Forelimb muscle (tissue), 1 donor: ENCODE data around the gene HDAC9. TPM values are rescaled to one million over a fixed set of nuclear protein-coding genes. Genes with fewer than 3 reads are reported as not detected.

ENCODE experiments used
- DNase-seq: peaks from one replicate; pipeline ENCODE4 v3.0.0-alpha.2; 2013; ENCODE audit warnings: low read depth
- polyA plus RNA-seq: library from polyadenylated mRNA; unstranded; fragments of 120-200 nt; gene quantifications from one replicate; pipeline ENCODE4 v1.2.1, GENCODE V29; 2013; ENCODE audit not compliant: insufficient read length

HDAC9 gene
- polyA plus RNA-seq, 1 donor, result 18.6 TPM

DNA sequence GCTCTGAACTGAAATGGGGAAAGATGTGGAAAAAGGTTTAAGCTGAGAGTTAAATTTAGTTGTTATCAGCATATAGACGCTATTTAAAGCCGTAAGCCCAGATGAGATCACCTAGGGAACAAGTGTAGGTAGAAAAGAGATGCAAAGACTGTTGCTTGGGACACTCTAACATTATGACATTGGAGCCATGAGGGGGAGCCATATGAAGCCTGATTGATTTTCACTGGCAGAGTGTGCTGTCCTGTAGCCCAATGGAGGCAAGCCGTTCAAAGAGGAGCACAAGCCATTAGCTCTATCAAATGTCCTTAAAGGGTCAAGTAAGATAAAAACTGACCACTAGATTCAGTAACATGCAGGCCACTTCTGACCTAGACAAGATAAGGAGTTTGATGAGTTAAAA is 398.6 kb downstream of the HDAC9 start:
- no peak for DNase-seq

DNA sequence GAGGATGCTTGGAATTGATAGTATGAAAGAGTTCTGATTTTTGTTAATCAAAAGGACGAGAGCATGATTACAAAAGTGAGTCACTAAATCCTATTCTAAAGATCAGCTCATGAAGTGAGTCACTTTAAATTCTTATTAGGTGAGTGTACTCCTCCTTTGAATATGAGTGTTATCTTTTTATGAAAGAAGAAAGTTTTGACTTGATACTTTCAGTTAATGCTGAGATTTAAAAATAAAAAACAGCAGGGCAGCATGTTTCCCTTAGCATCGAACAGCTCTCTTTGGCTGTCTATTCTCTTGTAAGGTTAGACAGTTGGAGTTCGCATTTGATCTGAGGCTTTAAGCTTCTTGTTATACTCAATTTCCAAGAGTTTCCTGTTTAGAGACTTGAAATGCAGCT is 399.9 kb downstream of the HDAC9 start:
- DNase-seq, result no peak

DNA sequence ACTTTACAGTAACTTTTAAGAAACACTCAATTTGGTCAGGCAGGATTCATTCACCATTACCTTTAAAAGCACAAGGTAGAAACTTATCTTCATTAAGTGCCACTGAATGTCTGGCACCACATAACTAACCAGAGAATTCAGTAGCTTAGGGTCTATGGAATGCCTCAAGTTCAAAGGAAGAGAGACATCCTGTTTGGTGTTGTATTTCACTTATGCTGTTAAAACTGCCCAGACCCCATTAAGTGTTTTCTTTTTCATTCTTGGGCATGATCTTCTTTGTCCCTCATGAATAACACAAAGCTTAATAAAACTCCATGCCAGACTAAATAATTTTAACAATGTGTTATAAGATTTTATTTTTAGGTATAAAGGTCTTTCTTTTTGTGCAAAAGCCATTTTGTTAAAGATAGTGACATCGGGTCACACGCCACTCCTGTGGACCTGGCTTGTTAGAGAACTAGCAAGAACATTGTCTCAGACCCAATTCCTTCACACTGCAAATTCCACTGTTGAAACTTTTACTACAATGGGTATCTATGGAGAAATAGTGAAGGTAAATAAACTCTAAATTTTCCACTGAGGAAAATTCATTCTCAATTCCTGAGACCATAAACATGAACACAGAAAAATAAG is 400.9 kb downstream of the HDAC9 start:
- DNase-seq, result no peak

DNA sequence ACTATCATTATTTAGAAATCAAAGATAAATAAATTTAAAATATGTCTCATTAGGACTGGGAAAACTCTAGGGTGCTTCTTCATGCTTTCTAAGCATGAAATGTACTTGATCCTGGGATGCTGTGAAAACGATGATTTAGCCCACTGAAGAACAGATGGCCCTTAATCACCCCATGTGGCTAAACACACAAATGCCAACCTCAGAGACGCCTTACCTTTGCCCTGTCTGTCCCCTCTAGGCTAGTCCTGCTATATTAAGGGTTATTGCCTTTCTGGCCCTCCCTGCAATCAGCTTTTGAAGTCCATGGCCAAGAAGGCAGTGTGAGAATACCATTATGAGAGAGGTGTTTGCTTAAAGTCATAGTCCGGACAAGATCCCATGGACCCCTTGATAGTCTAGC is 404.7 kb downstream of the HDAC9 start:
- no peak for DNase-seq

DNA sequence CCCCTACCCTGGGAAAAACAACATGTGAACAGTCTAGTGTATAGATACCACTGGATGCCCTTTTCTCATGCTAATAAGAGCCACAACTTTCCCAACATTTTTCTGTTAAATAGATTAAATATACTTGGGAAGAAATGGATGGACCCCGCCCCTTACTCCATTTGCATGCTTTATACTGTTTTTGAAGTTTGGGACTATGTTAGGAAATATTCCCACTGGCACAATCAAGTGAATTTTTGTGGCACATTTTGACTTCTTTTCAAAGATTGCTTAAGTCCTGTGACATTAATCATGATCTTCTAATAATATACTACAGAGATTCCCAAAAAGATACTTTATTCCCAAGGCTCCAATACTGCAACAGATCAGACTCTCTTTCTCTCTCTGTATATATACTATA is 405.3 kb downstream of the HDAC9 start:
- no peak for DNase-seq

DNA sequence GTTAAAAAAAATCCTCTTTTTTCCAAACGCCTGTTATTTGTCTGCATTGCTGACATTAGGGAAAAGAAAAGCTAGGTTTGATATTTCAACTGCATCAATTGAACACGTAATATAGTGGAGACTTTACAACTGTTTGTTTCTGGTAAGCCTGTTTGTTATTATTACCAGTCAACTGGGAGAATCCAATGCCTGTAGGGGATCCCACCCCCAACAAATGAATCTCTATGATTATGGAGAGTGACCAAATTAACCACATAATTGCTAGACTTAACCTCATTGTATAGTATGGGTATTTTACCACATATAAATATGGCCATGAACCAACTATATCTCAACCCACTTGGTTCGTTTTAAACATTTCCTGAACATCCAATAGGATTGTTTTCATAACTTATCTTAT is 405.8 kb downstream of the HDAC9 start:
- no peak for DNase-seq

DNA sequence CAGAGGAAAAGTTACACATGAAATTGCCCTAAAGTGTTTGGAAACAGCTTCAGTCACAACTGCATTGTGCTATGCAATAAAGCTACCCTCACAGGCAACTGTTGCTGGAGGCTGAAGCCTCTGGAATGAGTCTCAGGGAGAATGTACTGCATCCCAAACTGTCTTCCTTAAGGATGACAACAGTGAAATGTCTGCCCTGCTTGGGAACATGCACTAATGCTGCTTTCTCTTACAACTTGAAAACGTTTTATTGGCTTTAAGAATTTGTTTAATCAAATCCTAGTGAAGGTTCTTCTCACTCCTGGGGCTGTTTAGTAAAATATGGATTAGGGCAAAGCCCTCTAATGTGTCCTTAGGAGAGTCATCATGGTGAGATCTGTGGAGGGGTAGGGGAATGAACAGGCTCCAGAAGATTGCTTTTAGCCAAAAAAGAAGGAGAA is 406.5 kb downstream of the HDAC9 start:
- no peak for DNase-seq

DNA sequence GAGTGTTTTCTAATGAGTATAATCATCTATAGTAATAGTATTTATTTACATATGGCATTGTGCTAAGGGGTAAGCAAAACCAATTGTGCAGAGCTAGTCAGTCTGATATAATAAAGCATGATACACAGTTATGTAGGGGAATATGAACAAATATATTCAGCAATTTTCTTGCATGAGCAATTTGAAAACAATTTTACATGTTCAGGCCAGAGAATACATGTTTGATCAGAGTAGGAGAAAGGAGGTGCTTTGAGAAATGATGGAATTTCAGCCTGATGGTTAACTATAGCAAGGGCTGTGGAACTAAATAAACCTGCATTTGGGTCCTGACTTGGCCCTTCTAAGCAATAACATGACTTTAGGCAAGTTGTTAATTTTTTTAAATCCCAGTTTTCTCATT is 407.3 kb downstream of the HDAC9 start:
- no peak for DNase-seq

DNA sequence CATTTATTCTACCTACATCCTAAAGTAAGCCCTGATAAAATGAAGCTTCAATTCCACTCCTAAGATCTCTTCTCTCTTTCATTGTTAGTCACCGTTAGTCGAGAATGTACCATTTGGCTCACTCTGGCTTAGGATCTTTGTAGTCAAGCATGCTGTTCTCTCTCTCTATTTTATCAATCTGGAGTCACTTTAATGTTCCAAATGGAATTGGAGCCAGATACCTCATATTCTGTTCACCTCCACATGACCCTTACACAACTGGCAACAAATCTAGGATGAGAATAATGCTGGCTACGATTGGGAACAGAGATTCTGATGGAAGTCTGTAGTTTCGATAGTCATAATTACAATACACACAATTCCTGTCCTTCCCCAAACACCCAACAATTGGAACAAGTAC is 408.1 kb downstream of the HDAC9 start:
- peak; percentile 48 for DNase-seq

DNA sequence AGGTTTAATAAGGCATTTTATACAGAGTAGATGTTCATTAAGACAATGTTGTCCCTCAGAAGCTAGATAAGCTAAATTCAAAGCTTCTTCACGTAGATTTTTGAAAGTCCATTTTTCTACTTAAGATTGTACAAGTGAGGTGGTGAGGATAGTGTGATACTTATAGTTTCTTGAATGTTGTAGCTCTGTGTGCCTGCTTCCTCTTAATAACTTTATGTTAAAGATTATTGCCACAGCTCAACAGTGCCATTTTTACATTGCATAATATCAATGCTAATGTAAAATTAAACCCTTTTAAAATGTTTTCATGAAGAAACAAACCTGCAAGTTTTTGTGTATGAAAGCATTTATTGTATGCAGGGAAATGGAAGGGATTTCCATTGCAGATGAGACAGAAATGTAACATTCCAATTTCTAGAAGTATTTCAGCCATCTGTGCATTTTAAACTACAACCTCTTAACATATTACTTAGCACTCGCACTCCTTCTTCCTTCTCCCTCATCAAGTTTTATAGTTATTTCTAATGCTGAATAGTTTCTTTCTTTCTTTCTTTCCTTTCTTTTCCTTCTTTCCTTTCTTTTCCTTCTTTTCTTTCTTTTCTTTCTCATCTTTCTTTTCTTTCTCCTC is 409.9 kb downstream of the HDAC9 start:
- DNase-seq, result no peak

DNA sequence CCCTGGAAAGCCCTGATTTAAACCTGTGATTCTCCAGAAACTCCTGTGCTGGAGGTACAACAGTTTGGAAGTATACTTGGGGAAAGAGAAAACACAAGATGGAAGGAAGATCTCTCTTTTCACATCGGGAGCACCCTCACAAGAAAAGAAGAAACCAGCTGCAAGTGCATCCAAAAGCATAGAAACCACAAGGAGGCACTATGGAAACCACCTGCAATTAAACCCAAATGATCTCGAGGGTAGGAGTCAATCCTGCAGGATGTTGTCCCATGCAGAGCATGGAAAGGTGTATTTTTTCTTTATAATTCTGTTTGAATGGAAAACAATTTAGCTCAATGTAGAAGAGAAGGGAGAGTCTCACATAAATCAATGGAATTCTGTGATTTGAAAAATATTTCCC is 411.4 kb downstream of the HDAC9 start:
- DNase-seq, result no peak

DNA sequence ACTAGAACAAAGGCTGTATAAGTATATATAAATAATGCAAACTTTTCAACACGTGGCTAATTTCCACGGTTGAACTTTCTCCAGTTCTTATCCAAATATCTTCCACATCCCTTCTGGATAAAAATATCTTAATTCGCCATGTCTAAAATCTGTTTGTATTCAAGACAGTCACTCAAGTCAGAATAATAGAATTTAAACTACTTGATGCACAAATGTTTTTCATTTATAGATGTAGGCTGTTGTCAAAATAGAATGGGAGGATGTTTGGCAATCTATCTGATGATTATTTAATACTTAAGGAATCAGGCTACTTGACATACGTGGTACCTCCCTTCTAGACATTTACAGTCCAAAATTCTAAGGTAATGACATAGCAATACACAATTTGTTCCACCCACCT is 417.6 kb downstream of the HDAC9 start:
- DNase-seq, result peak; percentile 60

DNA sequence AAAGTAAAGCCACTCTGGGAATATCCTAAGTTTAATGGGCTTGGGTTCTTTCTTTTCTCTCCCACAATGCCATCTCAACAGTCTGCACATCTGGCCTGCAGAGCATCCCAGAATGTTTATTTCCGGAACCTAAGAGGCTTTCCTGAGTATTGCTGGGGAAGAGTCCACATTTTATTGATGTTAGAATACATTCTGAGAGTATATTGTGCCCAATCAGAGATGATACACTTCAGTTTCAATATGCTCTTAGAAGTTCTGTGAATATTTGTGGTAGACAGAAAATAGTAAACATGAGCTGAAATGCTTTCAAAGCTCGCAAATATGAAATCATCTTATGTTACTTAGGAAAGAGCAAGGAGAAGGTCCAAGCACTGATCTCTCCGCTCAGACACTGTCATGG is 421.3 kb downstream of the HDAC9 start:
- no peak for DNase-seq

DNA sequence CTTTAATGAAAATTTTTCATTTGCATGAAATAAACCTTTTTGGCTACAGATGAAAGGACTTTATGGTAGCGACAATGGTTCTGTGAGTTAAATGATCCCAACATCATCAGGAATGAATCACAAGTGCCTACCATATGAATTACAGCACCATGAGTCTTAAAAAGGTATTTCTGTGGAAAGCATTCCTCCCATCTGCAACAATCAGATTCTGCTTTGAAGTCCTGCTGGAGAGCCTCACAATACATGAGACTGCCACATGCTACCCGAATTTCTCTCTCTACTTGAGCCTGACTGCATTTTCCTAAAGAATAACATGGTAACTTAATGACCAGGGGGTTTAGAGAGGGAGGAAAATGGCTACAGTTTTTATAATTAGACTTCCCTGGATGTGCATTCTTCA is 431.6 kb downstream of the HDAC9 start:
- DNase-seq, result no peak

DNA sequence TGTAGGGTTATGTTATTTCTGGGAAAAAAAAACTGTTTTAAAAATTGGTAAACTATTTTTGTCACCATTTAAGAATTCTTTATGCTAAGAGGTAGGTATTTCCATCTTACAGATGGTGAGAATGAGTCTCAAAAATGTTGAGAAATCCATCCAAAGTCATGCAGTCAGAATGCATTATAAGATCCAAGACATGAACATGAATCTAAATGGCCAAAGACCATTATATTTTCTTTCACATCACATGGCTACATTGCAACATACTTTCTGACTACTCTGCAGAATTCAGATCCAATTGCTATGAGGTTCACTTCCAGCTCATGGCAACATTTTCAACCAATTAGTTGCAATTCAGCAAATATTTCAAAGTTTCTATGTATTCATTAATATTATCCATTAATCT is 440.7 kb downstream of the HDAC9 start:
- DNase-seq, result no peak

DNA sequence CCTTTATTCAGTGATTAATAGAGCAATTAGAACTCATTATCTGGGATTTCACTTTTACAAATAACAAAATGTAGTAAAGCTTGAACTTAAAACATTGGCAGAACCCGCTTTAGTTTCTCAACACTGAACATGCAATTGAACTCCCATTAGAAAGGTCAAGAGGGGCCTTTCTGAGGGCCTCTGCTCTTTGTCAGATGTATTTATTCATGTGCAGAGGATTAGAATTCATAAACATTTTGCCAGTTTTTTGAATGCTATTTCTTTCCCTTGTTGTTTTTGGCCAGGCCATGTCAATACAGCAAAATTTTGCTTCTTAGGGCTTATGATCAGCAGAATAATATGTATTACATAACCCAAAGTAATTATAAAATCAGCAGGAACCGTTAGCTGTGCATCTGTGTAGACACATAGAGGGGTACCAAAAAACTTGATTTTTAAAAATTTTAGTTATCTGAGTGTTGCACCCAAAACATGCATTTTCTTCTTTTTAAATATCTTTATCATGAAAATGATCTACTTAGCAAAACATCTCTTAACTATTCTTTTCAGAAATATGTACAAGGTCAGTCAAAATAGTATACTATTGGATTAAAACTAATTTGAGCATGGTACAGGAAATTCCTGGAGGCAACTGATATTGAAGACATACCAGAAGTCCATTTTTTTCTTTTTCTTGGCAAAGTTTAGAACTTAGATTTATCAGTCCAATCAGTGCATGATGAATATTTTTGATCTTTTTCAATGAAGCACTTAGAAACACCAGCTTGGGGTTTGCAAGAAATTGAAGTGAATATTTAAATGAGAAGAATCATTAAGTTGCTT is 444.4 kb downstream of the HDAC9 start:
- no peak for DNase-seq

DNA sequence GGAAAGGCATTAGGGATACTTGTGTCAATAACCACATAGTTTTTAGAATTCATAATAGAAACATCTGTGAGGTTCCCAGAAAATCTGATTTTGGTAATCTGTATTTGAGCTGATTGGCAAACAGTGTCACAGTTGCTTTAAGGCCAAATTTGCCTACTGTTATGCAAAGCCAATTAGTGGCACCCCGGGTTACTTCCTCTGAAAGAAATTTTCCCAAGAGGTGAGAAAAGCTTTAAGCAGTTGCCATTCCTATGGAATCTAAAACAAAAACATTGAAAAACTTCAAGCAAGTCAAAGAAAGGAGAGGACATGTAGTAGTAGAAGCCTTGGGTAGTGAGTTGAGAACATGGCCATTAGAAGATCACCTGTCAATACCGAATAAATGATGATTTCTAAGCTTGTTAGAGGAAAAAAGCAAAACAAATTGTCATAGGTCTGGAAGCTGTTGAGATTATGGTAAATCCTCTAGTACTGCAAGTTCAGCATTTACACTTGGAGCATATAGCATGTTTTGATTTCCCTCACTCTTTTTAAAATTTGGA is 445.1 kb downstream of the HDAC9 start:
- DNase-seq, result no peak

DNA sequence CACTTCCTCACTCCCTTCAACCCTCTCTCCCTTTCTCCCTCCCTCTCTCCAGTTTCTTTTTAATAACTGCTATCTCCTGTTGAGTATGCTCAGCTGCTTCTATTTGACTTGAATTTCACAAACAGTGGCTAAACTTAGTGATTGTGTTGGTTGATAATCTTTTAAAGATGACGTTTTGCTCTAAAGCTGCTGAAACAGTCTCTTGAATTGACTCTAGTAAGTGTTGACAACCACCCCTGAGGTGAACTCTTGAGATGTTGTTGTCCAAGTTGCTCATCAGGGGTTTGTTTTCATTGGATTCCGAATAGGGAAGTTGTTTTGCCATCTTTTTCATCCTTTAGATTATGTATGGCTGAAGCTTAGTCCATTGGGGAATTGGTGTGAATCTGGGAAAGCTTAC is 445.7 kb downstream of the HDAC9 start:
- peak; percentile 11 for DNase-seq

DNA sequence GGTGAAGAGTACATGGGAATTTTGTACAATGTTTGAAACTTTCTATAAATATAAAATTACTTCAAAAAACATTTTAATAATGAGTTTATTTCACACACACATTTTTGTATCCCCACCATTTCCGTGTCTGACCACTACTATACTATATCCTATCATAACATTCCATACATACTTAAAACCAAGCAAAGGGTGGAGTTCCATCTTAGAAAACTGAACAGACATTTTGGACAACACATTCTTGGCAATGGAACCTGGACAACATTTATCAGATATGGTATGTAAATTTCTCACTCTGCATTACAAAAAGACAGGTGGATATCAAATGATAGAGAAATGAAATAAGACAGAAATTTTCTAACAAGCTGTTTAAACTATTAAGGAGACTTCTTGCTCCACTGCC is 453.0 kb downstream of the HDAC9 start:
- no peak for DNase-seq

DNA sequence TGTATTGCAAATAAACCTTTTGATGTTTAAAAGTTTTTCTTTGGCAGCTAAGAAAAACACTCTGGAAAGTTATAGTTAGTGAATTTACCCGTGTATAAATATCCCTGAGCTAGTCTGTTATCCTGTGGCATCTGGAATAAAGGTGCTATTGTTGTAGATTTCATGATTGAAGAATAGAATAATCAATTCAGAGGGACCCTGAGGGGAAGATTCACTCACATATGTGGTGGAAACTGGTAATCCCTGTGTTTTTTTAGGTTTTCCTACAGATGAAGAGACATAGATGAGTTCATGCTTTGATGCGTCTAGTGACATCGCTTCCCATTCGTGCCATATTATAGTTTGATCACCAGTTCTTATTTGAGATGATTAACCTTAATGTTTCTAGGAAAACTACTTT is 457.3 kb downstream of the HDAC9 start:
- no peak for DNase-seq

DNA sequence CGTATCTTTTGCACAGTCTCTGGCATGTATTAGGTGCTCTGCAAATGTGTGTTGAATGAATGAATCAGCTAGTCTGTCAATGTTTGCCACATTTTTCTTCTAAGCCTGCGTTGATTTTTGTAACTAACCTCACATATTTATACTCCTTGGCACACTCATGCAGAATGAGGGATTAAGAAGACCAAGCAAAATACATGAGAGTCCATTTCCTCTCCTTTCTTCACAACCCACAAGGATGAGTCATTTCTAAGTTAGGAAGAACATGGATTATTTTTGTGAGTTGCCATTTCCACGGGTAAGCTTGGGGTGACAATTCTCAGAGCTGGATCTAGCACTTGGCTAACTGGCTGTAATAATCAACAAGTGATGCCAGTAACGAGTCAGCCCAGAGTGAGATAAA is 463.1 kb downstream of the HDAC9 start:
- DNase-seq, result no peak

DNA sequence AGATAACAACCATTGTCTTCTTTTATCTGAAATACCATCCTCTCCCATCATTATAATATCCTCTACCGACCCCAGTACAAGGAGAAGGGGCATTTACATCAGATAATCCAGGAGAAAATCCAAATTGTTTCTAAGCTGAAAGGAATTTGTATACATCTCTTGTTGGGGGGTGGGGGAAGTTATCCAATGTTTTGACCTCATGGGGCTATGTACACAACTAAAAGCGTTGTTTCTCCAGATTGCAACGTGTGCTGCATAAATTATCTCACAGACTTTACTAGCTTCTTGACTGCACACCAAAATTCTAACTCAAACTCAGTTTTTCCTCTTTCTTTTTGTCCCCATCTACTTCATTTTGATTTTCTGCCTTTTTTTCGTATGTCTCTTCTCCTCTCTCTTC is 465.2 kb downstream of the HDAC9 start:
- no peak for DNase-seq

DNA sequence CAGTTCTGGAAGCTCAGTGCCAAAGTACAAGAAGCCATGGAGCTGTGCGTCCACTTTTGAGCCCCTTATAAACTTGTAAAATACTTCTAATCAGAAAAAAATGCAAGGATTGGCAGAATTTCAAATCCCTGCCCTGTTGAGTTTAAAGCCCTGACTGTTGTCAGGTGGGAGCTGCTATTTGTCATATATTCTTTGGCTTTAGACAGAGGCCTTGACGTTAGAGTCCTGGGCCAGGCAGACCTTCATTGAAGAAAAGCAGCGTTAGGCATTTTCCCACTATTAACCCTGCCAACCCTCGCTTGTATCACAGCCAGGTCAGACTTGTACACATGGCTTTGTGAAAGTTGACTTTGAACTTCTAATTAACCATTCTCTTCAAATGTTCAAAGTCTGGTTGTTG is 466.5 kb downstream of the HDAC9 start:
- no peak for DNase-seq
